CD4-positive, alpha-beta T cell treated with Interleukin-6 for 4 hours (primary cell): ENCODE results near the gene ROCK2.

Experiments
- DNase-seq: peaks from one replicate; pipeline ENCODE4 v3.0.0-alpha.2; 2020; ENCODE audit warnings: mixed read lengths

ROCK2 gene

DNA sequence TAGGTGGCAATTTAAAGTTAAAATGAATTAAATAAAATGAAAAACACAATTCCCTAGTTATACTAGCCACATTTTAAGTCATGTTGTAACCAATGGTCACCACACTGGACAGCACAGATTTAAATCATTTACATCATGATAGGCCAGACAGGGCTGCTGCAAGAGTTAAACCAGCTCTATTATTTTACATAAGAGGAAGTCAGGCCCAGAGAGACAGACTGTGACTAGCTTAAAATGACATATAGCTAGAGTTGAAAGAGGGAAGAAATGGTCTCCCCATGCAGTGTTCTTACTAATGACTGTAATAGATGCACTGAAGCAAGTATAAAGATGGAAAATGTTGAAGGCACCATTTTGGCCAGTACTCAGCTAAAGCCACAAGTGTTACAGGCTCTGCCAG lies 119.5 kb downstream of the ROCK2 start:
- DNase-seq, result no peak

DNA sequence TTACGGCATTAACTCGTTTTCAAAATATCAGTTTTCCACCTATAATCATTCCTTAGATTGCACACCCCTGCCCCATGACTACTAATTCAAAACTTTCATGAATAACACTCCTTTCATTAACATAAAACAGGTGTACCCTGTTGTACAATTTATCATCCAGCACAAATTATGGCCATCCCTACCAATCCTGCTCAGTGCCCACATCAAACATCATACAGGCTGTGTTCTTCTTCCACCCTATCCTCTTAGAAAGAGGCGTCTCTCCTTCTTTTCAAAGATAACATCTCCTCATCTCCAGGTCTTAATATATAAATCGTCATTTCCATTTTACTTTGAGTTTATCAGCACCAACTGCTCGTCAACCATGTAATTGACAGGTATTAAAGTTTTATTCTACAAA lies 121.6 kb downstream of the ROCK2 start:
- DNase-seq, result no peak

DNA sequence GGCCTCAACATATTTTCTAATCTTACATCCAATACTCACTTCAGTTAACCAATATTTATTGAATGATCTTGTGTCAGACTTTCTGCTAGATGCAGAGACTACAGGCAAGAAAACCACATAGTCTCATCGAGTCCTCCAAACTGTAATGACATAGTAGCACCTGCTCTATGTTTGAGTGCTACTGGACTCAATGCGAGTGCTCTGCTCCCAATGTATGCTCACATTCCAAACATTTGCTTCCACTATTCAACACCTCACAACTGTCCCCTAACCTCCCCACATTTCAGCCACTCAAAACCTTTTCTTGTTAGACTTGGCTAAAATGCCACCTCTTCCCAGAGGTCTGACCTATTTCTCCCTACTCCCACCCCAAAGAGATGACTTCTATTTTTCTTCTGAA lies 124.0 kb downstream of the ROCK2 start:
- DNase-seq, result no peak

DNA sequence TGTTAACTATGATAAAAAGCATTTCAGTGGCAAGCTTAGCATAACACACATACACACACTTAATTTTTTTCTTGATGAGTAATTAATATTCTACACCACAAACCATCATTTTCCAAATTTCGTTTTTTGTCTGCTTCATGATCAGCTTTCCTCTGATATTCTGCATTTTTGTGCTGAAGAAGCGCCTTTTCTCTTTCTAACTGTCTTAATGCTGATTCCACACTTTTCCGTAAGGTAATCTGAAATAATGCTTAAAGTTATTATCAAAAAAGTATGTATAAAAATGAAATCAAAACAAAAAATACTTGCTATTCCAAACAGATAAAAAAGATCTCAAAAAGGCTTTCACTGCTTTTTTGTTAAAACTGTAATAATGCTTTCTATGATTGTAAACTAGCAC lies 129.0 kb downstream of the ROCK2 start:
- no peak for DNase-seq

DNA sequence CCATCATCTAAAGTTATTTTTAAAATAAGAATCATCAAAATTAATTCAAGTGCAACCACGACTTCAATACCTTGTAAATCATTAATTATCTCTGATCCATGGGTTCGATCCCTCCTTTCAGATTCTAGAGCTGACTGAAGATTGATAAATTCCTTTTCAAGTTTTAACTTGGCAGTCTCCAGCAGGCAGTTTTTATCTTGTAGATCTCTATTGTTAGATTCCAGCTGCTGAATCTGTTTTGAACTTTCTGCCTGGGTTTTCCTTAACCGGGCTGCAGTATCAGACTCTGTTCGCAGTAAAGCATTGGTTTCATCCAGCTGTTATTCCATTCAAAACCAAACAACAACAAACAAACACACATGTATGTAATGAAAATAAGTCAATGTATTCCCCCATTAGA lies 129.7 kb downstream of the ROCK2 start:
- no peak for DNase-seq

DNA sequence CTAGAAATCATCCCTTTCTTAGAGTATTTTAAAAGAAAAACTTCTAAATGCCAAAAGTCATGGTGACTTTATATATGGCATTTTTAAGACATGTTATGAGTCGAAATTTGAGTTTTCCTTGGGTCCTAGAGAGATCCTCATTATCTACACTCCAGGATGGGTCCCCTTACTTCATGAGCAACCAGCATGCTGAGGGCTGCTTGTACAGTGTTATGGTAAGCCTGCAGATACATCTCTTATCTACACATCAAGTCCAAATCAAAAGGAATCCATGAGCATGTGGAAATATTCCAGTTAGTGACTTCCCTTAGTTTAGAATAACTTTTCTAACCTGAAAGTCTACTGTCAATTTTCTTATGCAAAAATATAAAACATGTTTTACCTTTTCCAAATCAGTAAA lies 130.5 kb downstream of the ROCK2 start:
- DNase-seq, result no peak

DNA sequence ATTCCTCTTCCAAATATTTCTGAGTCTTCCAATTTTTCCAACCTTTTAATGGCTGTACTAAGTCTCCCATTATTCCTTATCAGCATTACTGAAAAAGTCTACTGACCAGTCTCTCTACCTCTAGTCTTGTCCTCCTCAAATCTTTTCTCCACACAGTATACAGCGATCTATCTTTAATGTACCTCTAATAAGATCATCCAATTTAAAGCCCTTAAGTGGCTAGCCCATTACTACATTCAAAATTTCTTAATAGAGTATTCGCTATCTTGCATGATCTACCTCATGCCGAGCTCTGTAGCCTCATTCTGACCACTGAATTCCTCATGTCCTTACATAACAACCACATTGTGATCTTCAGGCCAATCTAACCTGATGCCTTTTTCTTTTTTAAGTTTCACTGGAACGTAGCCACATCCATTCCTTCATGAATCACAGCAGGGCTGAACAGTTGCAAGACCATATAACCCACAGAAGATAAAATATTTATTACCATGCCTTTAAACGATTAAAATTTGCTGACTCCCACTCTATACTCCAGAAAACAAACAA lies 131.3 kb downstream of the ROCK2 start:
- DNase-seq, result no peak

DNA sequence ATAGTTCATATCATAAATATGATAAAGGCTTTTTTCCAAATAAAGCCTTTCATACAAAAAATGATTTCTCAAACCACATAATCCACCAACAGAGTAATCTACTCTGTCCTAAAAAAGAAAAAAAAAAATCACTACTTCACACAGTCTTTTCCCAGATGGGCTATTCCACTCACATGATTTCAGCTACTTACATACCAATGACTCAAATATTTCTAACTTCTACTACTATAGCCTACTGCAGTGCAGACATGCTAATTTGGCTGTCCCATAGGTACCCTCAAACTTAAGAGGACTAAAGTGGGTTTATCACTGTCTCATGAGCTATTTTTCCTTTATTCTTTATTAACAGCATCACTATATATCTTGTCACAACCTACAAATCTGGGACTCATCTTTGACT lies 131.8 kb downstream of the ROCK2 start:
- DNase-seq, result no peak

DNA sequence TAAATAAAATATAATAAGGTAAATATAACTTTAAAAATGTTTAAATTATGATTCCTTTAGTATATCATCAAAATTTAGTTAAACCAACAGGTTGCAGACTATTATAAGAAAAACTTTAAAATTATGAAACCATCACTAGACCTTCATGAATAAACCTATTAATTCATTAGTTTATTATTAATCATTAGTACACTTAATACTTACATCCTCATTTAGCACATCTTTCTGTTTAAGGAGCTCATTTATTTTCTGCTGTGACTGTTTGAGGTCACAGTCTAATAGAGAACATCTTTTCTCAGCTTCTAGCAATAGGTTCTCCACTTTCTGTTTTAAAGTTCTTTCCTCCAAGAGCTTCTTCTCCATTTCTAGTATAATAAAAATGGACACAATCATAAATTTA lies 136.4 kb downstream of the ROCK2 start:
- no peak for DNase-seq

DNA sequence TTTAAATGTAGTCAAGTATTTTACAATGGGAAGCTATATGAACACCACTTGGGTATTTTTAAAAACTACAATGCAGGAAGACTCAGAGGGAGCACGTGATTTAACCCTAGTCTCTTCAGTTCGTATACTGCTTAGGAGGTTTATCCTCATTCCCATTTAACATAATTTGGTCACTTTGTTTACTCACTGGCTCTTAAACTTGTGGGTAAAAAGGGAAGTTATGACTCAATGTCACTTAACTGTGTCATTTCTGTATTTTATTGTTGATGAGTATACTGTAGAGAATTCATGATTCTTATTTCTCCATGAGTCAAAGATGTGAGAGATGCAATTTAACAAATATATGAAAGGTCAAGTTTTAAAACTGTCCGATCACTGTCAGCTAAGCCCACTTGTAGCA lies 141.0 kb downstream of the ROCK2 start:
- no peak for DNase-seq

DNA sequence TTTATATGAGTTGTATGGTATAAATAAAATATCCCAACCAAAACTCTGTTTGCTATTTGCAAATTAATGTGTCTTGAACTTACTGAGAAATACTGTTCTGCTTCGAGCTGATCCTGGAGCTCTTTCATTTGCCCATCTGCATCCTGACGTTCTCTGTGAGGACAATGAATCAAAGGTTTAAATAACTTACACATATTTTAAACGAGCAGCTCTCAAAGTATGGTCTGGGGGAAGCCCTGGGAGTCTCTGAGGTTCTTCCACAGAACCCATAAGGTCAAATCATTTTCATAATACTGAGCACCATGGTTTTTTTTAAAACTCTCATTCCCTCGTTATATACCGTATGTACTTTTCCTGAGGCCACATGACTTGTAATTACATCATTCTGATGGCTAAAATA lies 142.5 kb downstream of the ROCK2 start:
- no peak for DNase-seq

DNA sequence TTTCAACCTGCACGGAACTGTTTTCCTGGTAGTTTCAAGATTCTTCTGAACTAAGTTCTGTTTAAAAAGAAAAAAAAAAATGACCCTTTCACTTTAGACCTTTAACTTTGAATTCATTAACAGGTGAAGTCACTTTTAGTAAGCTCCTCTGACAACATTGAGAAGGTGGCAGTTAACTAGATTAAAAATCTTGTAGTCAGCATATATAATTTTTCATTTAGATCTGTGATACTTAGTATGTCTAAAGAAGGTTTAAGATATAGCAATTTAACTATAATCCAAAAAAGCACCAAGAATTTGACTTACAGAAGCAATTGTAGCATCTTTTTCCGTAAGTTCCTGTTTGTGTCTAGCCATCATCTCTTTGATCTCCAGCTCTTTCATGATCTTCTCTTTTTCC lies 143.8 kb downstream of the ROCK2 start:
- no peak for DNase-seq

DNA sequence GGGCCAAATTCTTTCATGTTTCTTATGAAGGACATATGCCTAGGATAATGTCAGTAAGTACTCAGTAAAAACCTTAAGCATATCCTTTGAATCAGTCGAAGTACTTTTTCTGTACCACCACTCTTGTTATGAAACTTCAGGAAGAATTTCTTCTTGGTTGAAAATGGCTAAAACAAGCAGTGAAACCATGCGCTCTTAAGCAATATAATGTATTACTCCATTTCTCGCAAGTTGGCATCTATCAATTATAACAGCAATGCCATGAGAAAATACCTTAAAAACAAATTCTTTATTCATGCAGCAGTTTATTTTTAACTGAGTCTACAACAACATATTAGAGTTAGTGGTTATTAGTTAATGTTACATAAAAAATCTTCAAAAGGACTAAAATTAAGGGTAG lies 148.2 kb downstream of the ROCK2 start:
- no peak for DNase-seq

DNA sequence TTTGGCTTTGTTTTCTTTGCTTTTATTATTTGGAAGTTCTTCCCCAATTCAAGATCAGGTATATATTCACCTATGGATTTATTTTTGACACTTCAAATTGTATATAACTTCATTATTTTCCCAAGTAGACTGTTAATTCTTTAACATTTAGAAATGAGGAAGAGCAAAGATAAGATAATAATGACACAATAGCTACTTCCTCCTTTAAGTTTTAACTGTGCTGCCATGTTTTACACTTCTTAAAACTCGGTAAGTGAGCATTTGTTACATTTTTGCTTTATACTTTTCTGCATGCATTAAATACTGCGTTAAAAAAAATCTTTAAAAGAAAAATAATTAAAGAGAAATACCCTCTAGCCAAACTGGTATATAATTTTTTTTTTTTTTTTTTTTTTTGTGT lies 156.7 kb downstream of the ROCK2 start:
- no peak for DNase-seq

DNA sequence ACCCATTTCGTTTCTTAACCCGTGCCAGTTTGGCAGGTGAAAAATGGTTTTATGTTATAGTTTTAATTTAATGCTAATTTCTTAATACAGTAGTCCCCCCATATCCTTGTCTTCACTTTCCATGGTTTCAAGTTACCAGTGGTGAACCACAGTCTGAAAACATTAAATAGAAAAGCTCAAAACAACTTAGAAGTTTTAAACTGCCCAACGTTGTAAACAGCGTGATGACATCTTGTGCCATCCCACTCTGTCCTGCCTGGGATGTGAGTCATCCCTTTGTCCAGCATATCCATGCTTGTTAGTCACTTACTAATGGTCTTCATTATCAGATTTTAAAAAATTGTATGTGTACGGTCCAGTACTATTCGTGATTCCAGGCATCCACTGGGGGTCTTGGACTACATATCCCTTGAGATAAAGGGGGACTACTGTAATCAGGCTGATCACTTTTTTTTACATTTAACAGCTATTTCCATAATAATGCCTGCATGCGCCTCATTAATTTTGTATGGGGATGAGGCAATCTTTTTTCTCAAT lies 157.3 kb downstream of the ROCK2 start:
- DNase-seq, result no peak

DNA sequence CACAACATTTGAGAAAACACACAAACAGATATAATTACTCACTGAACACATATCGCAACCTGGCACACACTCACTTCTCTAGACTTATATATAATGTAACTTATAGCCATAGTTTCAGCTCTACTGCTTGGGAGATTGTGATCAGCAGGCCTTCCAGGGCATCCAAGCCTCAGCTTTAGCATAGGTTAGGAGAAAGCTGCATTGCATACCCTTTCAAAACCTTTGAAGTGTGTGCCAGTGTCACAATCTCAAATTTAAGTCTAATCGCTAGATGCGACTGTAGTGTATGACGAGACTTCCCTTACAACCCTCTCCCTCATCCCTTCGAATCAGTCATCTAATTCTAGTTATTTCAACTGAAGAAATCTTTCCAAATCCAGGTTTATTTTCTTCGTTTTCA lies 158.3 kb downstream of the ROCK2 start:
- DNase-seq, result no peak

DNA sequence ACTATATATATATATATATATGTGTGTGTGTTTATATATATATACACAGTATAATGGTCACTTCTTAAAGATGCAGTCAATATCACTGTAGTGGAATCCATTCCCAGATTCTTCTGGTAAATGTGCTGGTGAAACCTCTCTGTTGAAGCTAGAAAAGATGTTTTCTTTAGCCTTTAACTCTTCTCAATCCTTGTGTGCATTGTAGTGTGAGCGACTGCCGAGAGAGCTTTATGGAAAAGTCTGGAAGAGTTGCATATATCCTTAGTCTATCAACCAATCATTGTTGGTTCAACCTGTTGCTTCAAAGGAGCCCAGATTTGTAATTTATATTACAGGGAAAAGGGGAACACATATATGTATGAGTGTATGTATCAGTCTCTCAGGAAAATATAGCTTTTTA lies 161.5 kb downstream of the ROCK2 start:
- DNase-seq, result no peak

DNA sequence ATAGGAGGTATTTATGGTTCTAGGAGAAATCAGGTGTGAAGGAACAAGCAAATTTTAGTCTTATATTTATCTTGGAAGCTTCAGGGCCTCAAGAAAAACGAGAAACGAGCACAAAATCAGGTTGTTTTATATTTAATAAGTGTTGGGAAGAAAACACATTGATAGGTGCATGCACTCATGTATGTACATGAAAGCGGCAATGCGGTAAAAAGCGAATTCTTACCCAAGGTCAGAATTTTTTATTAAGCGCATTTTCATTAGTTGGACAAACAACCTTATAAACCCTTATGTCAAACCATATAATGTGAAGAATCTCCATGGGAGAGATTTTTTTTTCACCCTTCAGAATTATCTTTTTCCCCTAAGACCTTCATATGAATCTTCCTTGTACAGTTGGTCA lies 163.8 kb downstream of the ROCK2 start:
- no peak for DNase-seq

DNA sequence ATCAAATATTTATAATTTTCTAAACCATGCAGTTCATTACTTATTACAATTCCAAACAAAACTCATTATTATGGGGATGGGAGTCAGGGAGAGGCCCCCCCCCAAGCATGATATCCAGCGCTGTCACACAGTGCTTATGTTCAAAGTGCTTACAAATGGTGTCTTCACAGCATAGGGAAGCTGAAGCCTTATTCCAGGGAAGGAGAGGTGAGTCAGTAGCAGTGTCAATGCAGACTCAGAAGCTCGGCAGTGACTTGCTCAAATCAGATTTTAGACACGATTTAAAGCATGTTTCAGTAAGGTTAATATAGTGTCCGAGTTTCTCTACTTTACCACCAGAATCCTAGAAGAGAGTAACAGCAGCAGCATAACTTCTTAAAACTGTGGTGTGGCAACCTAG lies 164.5 kb downstream of the ROCK2 start:
- DNase-seq, result no peak

DNA sequence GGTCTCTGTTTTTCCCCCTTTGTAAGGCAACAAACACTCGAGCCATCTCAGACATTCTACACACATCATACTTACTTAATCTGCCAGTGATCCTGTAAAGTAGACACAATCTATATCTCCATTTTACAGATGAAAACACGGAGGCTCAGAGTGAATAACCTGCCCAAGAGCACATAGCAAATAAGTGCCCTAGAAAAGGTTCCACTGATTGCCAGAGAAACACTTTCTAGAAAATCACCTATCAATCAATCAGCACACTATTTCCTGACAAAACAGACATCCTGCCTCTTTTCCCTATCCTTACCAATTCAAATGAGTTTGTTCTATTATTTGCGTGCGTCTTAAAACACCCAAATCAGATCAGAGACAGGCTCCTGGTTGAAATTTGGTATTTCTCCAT lies 165.2 kb downstream of the ROCK2 start:
- DNase-seq, result no peak

DNA sequence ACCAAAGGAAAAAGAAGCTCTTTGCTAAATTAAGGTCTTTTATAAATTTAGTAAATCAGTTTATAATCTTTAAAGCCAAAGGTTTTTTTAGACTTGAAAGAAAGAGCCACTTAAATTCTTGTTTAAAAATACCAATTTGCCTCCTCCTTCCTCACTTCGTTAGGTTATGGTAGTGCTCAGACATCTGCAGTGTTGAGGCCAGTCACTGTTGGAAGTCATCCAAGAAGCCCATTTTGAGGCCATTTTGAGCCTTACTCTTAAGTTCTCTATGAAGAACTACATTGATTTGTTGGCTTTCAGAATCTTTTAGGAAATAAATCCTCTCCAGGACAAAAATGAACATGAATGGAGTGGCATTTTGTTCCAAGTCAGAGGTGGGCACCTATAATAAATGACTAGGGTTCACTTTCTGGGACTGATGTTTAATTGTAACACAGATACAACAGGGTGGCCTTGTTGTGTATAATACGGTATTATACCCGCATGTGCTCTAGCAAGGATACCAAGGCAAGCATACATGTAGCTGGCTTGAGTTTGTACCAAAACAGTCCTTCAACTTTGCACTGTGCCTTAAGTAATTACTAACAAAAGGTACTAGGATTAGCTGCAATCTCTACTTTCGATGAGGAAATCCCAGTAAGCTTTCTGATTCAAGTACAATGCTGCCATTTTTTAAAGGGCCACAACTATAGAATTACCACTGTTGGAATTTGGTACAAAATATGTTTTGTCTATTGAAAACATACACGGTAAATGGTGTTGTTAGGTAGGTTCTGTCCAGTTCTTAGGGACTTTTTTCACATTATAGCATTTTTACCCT lies 166.4 kb downstream of the ROCK2 start:
- DNase-seq, result no peak

DNA sequence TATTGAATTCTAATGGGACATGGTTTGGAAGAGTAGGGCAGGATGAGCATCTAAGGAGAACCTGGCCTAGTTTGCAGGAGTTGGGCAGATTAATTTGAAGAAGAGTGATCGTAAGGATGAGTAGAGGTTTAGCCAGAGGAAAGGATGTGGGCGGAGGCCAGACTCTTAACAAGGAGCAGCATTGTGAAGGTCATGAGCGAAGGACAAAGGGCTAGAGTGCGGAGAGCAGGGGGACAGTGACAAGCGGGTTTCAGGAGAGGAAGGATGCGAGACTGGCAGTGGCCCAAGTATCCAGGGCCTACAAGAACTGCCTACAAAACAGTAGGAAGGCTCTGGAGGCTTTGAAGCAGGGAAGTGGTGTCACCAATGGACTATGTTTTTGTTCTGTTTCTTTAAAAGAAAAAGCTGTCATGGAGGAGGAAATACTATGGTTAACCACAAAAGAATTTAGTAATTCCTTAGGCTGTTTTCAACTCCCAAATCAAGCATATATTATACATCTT lies 169.1 kb downstream of the ROCK2 start:
- DNase-seq, result no peak

DNA sequence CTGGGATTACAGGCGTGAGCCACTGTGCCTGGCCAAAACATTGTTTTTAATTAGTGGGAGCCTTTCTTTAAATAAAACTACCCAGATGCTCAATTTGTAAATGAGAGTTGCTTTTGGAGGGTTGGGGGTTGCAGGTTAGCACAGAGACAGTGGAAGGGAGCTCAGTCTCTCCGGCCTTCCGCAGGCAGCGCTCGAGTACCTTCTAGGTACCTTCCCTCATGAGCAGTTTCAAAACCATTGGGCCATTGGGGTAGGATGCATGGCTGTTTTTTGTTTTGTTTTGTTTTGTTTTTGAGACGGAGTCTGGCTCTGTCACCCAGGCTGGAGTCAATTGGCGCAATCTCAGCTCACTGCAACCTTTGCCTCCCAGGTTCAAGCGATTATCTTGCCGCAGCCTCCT lies 170.2 kb downstream of the ROCK2 start:
- DNase-seq, result no peak

DNA sequence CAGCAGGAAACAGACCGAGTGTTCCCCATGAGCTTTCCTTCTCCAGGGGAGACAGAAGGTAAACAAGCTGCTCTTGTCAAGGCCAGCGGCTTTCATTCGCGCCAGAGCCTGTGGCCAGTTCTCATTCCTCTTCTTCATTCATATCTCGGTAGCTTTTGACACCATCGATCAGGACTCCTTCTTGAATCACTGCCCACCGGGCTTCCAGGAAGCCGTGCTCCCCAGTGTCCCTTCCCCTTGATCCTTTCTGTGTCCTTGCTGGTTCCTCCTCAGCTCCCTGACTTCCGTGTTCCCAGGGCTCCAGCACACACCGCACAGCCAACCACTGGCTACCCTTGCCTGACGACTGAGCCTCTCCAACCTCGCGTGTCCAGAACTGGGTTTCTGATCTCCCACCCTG lies 175.1 kb downstream of the ROCK2 start:
- DNase-seq, result no peak

DNA sequence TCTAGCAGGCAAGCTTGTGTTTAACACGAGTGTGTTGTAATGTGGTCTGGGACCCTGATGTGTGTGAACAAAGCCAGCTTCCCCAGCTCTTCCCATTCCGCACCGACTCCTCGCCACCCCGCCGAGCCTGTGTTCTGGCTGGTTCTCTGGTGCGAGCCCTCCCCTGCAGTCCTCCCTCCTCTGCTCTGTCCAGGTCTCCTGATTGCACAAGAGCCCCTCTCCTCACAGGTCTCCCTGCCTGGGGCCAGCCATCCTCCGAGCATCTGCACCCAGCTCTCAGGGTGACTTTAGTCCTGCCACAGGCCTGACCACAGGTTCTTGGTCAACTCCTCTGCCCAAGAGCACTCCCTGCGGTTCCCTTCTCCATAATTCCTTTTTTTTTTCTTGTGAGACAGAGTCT lies 175.9 kb downstream of the ROCK2 start:
- DNase-seq, result no peak
